Suprapubic skin (tissue), 4 donors: ENCODE measurements around the gene OGFOD2.

Source experiments
- EP300 ChIP-seq: sonication (generic); formaldehyde crosslinking; IDR thresholded peaks from one replicate; pipeline ENCODE4 v1.6.1; 2017; ENCODE audit warnings: antibody characterized with exemption
- POLR2A ChIP-seq, 2 donors: fragments of 450-650 bp; IDR thresholded peaks; one replicate each; pipeline ENCODE4 v1.6.1; 2017; ENCODE audit warnings: antibody characterized with exemption in 2 of 2, mild to moderate bottlenecking in 2 of 2, moderate library complexity in 2 of 2
- POLR2AphosphoS5 ChIP-seq, 3 donors: sonication (generic); formaldehyde crosslinking; IDR thresholded peaks; one replicate each; pipeline ENCODE4 v1.6.1; 2017; ENCODE audit warnings: antibody characterized with exemption in 3 of 3
- TF ChIP-seq, protein P1 (sequence below), 2 donors: fragments of 200-600 bp in 1 of 2; fragments of 450-650 bp in 1 of 2; sonication (generic) in 1 of 2; IDR thresholded peaks; one replicate each; pipeline ENCODE4 v1.5.1; 2016 to 2019; ENCODE audit warnings: antibody characterized with exemption in 2 of 2, mild to moderate bottlenecking in 1 of 2, moderate library complexity in 1 of 2

GRCh38 chr12:122951979-122952892 is 22.8 kb upstream of the OGFOD2 start:
- TF ChIP-seq, protein P1, sequence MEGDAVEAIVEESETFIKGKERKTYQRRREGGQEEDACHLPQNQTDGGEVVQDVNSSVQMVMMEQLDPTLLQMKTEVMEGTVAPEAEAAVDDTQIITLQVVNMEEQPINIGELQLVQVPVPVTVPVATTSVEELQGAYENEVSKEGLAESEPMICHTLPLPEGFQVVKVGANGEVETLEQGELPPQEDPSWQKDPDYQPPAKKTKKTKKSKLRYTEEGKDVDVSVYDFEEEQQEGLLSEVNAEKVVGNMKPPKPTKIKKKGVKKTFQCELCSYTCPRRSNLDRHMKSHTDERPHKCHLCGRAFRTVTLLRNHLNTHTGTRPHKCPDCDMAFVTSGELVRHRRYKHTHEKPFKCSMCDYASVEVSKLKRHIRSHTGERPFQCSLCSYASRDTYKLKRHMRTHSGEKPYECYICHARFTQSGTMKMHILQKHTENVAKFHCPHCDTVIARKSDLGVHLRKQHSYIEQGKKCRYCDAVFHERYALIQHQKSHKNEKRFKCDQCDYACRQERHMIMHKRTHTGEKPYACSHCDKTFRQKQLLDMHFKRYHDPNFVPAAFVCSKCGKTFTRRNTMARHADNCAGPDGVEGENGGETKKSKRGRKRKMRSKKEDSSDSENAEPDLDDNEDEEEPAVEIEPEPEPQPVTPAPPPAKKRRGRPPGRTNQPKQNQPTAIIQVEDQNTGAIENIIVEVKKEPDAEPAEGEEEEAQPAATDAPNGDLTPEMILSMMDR (IDR thresholded peaks at IDR 0.05) = peak; percentile 76 to 79
- TF ChIP-seq EP300 = no peak
- no peak for TF ChIP-seq POLR2A (IDR thresholded peaks at IDR 0.05)
- TF ChIP-seq POLR2AphosphoS5 (IDR thresholded peaks at IDR 0.05) = no peak
